OCI-LY3 (cell line): Measurements from ENCODE around the gene PIEZO1.
A peak's percentile ranks its signal among the peaks of the same experiment; 100 is the strongest.

Experiments
- H2AFZ ChIP-seq: fragments of 200-600, 300-600 bp; shearing (Covaris generic); 2 replicates; pipeline ENCODE4 v1.6.0; 2014; ENCODE audit warnings: antibody characterized with exemption, low read depth, low read length
- H3K27ac ChIP-seq: fragments of 200-600, 300-600 bp; sonication (generic); 2 replicates; pipeline ENCODE4 v1.5.1; 2014; ENCODE audit warnings: mild to moderate bottlenecking, low read length, moderate library complexity, mixed read lengths
- H3K27me3 ChIP-seq: fragments of 200-600, 300-600 bp; sonication (generic); 2 replicates; pipeline ENCODE4 v1.6.1; 2014; ENCODE audit warnings: low read depth, low read length, mixed read lengths
- H3K36me3 ChIP-seq: fragments of 200-600, 300-600 bp; sonication (generic); replicated peaks from 2 replicates; pipeline ENCODE3; 2014; ENCODE audit warnings: low read depth, low read length, mixed read lengths
- H3K4me1 ChIP-seq: fragments of 300-600, 200-600 bp; sonication (generic); 2 replicates; pipeline ENCODE4 v1.6.1; 2014; ENCODE audit warnings: low read length, mixed read lengths
- H3K4me2 ChIP-seq: fragments of 200-600, 300-600 bp; sonication (generic); 2 replicates; pipeline ENCODE4 v1.6.1; 2014; ENCODE audit warnings: low read length, mixed read lengths
- H3K4me3 ChIP-seq: fragments of 300-600, 200-600 bp; sonication (generic); 2 replicates; pipeline ENCODE4 v1.5.1; 2014; ENCODE audit warnings: antibody characterized with exemption, mild to moderate bottlenecking, low read length, moderate library complexity
- H3K79me2 ChIP-seq: fragments of 300-600, 200-600 bp; shearing (Covaris generic); 2 replicates; pipeline ENCODE4 v1.6.1; 2014; ENCODE audit warnings: mild to moderate bottlenecking, low read length, mixed read lengths
- H3K9ac ChIP-seq: fragments of 300-600, 200-600 bp; shearing (Covaris generic); 2 replicates; pipeline ENCODE4 v1.6.0; 2014; ENCODE audit warnings: mild to moderate bottlenecking, low read length, moderate library complexity
- H3K9me3 ChIP-seq: fragments of 200-600, 300-600 bp; shearing (Covaris generic); 2 replicates; pipeline ENCODE4 v1.6.1; 2014; ENCODE audit warnings: low read length, mixed read lengths; ENCODE audit not compliant: insufficient read depth
- H4K20me1 ChIP-seq: fragments of 200-600, 300-600 bp; sonication (generic); 2 replicates; pipeline ENCODE4 v1.6.1; 2016; ENCODE audit warnings: low read length, mixed read lengths; ENCODE audit not compliant: insufficient read depth
- CTCF ChIP-seq: fragments of 200-600, 300-600 bp; sonication (generic); IDR thresholded peaks from 2 replicates; pipeline ENCODE4 v1.5.1; 2014; ENCODE audit warnings: antibody characterized with exemption, low read length, low read depth
- EZH2phosphoT487 ChIP-seq: fragments of 200-600 bp; shearing (Covaris generic); IDR thresholded peaks from 2 replicates; pipeline ENCODE4 v1.6.1; 2018; ENCODE audit warnings: antibody characterized with exemption, mixed run types, low read depth

PIEZO1 gene

DNA sequence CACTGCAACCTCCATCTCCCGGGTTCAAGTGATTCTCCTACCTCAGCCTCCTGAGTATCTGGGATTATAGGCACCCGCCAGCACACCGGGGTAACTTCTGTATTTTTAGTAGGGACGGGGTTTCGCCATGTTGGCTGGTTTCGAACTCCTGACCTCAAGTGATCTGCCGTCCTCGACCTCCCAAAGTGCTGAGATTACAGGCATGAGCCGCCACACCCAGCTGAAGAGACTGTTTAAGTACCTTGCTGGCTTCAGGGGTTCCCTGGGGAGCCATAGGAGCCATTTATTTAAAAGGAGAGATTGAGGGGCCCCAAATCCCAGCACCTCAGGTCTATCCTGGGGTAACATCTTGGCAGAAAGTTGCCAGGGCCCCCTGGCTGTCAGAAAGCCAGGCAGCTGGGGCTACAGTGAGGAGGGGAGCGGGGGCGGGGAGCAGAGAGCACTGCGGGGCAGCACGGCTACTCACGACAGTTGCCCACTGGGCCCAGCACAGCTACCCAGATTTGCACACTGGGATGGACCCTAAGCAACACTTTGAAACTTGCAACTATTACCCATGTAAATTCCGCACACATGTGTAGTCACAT lies 100.4 kb downstream of the PIEZO1 start:
- Histone ChIP-seq H3K4me2 (peak overlapping the region; percentile 84), H3K4me1 (peaks cover 47% of the 10 kb centered on the region), H3K27me3 (peaks cover 45% of the 10 kb centered on the region), H3K4me3 (peak overlapping the region; percentile 25), H4K20me1 (no peaks in the 10 kb centered on the region), H3K9me3 (no peaks in the 10 kb centered on the region), H3K9ac (no peak overlapping the region), H3K36me3 (no peaks in the 10 kb centered on the region), H2AFZ (no peak overlapping the region), H3K79me2 (no peaks in the 10 kb centered on the region), H3K27ac (no peak overlapping the region)
- TF ChIP-seq EZH2phosphoT487 (no peak), CTCF (no peak)

- TF ChIP-seq EZH2phosphoT487 (no peak), CTCF (no peak)
- peaks cover 46% of the 10 kb centered on the region for H3K4me1 ChIP-seq
- no peaks in the 10 kb centered on the region for H3K9me3 ChIP-seq
- no peaks in the 10 kb centered on the region for H4K20me1 ChIP-seq
- H3K36me3 ChIP-seq = no peaks in the 10 kb centered on the region
- H3K9ac ChIP-seq = peak overlapping the region; percentile 62
- H2AFZ ChIP-seq = peak overlapping the region; percentile 65
- H3K27me3 ChIP-seq = peaks cover 27% of the 10 kb centered on the region
- H3K4me2 ChIP-seq = peak overlapping the region; percentile 95
- H3K27ac ChIP-seq = peak overlapping the region; percentile 68
- peak overlapping the region; percentile 74 for H3K4me3 ChIP-seq
- H3K79me2 ChIP-seq = no peaks in the 10 kb centered on the region
Measured at GRCh38 chr16:88681709-88682451, 103.1 kb downstream of the PIEZO1 start.

DNA sequence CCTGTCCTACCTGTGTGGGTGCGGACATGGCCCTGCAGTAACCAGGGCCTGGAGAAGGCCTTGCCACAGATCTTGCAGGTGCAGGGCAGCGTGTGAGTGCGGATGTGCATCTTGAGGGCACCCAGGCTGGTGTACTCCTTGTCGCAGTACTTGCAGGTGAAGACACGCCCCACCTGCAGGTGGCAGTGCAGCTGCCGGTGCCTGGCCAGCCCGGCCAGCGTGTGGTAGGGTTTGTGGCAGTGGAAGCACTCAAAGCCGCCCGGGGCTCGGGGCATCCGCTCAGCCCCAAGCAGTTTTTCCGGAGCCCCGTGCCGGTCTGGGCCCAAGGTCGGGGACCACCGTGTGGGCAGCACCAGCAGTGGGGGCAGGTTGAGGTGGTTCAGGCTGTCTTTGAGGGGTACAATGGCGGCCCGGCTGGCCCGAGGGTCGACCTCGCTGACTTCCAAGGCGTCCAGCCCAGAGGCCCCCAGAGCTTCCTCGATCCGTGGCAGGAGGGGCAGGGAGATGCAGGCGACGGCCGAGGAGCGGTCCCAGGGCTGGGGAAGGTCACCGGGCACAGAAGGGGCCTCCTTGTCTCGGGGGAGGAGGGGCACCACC lies 103.8 kb downstream of the PIEZO1 start:
- Histone ChIP-seq H2AFZ (0 out of 2 replicates have a peak overlapping the region, but pooled peaks have one; percentile 3), H3K9me3 (no peaks in the 10 kb centered on the region), H3K9ac (peak overlapping the region; percentile 62), H3K27ac (peak overlapping the region; percentile 68), H3K79me2 (no peaks in the 10 kb centered on the region), H3K4me2 (peak overlapping the region; percentile 95), H3K4me3 (peak overlapping the region; percentile 74), H3K36me3 (no peaks in the 10 kb centered on the region), H3K27me3 (peaks cover 24% of the 10 kb centered on the region), H3K4me1 (peaks cover 42% of the 10 kb centered on the region), H4K20me1 (no peaks in the 10 kb centered on the region)
- TF ChIP-seq CTCF = peak; percentile 75
- TF ChIP-seq EZH2phosphoT487 = no peak

DNA sequence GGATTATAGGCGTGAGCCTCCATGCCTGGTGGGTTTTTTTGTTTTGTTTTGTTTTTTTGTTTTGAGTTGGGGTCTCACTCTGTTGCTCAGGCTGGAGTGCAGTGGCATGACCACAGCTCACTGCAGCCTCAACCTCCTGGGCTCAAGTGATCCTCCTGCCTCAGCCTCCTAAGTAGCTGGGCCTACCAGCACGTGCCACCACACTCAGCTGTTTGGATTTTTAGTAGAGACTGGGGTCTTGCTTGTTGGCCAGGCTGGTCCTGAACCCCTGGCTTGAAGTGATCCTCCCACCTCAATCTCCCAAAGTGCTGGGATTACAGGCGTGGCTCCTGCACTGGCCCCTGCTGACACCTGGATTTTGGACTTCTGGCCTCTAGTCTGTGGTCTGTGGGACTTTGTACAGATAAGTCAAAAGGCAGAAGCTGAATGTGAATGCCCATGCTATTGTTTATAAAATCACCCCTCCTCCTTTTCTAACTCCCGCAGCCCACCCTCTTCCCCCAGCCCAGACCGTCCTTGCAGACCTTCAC lies 104.4 kb downstream of the PIEZO1 start:
- Histone ChIP-seq H2AFZ (no peak overlapping the region), H4K20me1 (no peaks in the 10 kb centered on the region), H3K27me3 (peaks cover 21% of the 10 kb centered on the region), H3K79me2 (no peaks in the 10 kb centered on the region), H3K4me2 (peak overlapping the region; percentile 95), H3K36me3 (no peaks in the 10 kb centered on the region), H3K9me3 (no peaks in the 10 kb centered on the region), H3K27ac (no peak overlapping the region), H3K4me1 (peaks cover 39% of the 10 kb centered on the region), H3K9ac (peak overlapping the region; percentile 62; the same call in 1 of the 2 replicates), H3K4me3 (peak overlapping the region; percentile 74)
- TF ChIP-seq CTCF (no peak), EZH2phosphoT487 (no peak)
